ENCODE measurements around the gene TM9SF3.

GRCh38 chr10:96497391-96497790, 89.4 kb downstream of the TM9SF3 start:
- TF ChIP-seq SP1 (IDR thresholded peaks at IDR 0.05; ENCODE audit: low read depth) (no peak), CTCF (IDR thresholded peaks at IDR 0.05 in 2 of 3, conservative IDR thresholded peaks at IDR 0.05 in 1 of 3; ENCODE audit: borderline replicate concordance in 1 of 3, insufficient read depth in 1 of 3, low read depth in 2 of 3, low read length in 2 of 3) (no peak), POLR2A (IDR thresholded peaks at IDR 0.05; ENCODE audit: borderline replicate concordance, extremely low read depth, insufficient read depth, insufficient read length) (no peak)

Data from HCT116 (cell line).